SK-N-SH (cell line): ENCODE results near the gene OLFML1. TPM values are rescaled to one million over a fixed set of nuclear protein-coding genes. Genes with fewer than 3 reads are reported as not detected.

ENCODE experiments used
- CTCF ChIA-PET: fragments of 300-600, 350-600 bp; formaldehyde crosslinking; extraction: SDS; loops from one replicate; lab custom pipeline; 2021; lab: Yijun Ruan, JAX
- POLR2A ChIA-PET: fragments of 350-600 bp; sonication (Branson Sonifier 250); formaldehyde crosslinking; extraction: SDS; loops from one replicate; lab custom pipeline; 2020; ENCODE audit warnings: antibody characterized with exemption, inconsistent platforms; lab: Yijun Ruan, JAX
- DNase-seq: peaks from one replicate; pipeline ENCODE4 v3.0.0; 2012
- H2AFZ ChIP-seq: fragments of 200-600 bp; sonication (generic); 2 replicates; pipeline ENCODE4 v1.8.1; 2016; ENCODE audit warnings: antibody characterized with exemption, mild to moderate bottlenecking, low read depth
- H3F3A ChIP-seq: fragments of 200-600 bp; sonication (generic); replicated peaks from 2 replicates; pipeline ENCODE3; 2016; ENCODE audit warnings: antibody characterized with exemption, mild to moderate bottlenecking; ENCODE audit not compliant: insufficient read depth
- H3K27ac ChIP-seq, 2 experiments: fragments of 200-500 bp in 1 of 2; fragments of 200-600 bp in 1 of 2; sonication (Bioruptor generic) in 1 of 2; sonication (generic), shearing (Covaris generic) in 1 of 2; 2 replicates each; pipeline versions ENCODE4 v1.5.1 to v1.6.1; 2014 to 2016; ENCODE audit warnings: low read depth in 2 of 2, inconsistent platforms in 1 of 2, low read length in 1 of 2, mild to moderate bottlenecking in 1 of 2, mixed read lengths in 1 of 2
- H3K27me3 ChIP-seq: fragments of 200-600 bp; sonication (generic), shearing (Covaris generic); 2 replicates; pipeline ENCODE4 v1.6.1; 2016; ENCODE audit warnings: mixed run types; ENCODE audit not compliant: insufficient read depth
- H3K36me3 ChIP-seq, 2 experiments: fragments of 200-500 bp in 1 of 2; fragments of 200-600 bp in 1 of 2; sonication (Bioruptor generic) in 1 of 2; sonication (generic) in 1 of 2; replicated peaks in 1 of 2; 2 replicates each; pipeline versions ENCODE3 to v1.5.1; 2014 to 2016; ENCODE audit warnings: low read length in 1 of 2, mild to moderate bottlenecking in 1 of 2; ENCODE audit not compliant: insufficient read depth in 2 of 2, control insufficient read depth in 1 of 2
- H3K4me1 ChIP-seq, 2 experiments: fragments of 200-500 bp in 1 of 2; fragments of 200-600 bp in 1 of 2; sonication (Bioruptor generic) in 1 of 2; sonication (generic), shearing (Covaris generic) in 1 of 2; 2 replicates each; pipeline versions ENCODE4 v1.5.1 to v1.6.1; 2014 to 2016; ENCODE audit warnings: low read depth in 1 of 2, low read length in 1 of 2, mixed run types in 1 of 2; ENCODE audit not compliant: insufficient read depth in 2 of 2, control insufficient read depth in 1 of 2
- H3K4me2 ChIP-seq: fragments of 200-600 bp; sonication (generic), shearing (Covaris generic); 2 replicates; pipeline ENCODE4 v1.6.1; 2017; ENCODE audit warnings: mixed run types
- H3K4me3 ChIP-seq, 2 experiments: fragments of 200-500 bp in 1 of 2; fragments of 200-600 bp in 1 of 2; sonication (Bioruptor generic) in 1 of 2; sonication (generic), shearing (Covaris generic) in 1 of 2; 2 replicates each; pipeline versions ENCODE4 v1.5.1 to v1.8.1; 2014 to 2016; ENCODE audit warnings: low read depth in 2 of 2, inconsistent platforms in 1 of 2, low read length in 1 of 2, mild to moderate bottlenecking in 1 of 2, mixed read lengths in 1 of 2, moderate library complexity in 1 of 2
- H3K79me2 ChIP-seq: fragments of 200-600 bp; sonication (generic); 2 replicates; pipeline ENCODE4 v1.8.1; 2017; ENCODE audit warnings: mild to moderate bottlenecking; ENCODE audit not compliant: insufficient read depth
- H3K9ac ChIP-seq: fragments of 200-600 bp; sonication (generic); 2 replicates; pipeline ENCODE4 v1.6.1; 2017; ENCODE audit warnings: mixed run types
- H3K9me2 ChIP-seq: fragments of 200-600 bp; sonication (generic); 2 replicates; pipeline ENCODE4 v1.6.1; 2017; ENCODE audit warnings: mixed run types
- H3K9me3 ChIP-seq: fragments of 200-600 bp; sonication (generic); 2 replicates; pipeline ENCODE4 v1.6.1; 2017; ENCODE audit warnings: mixed run types, mild to moderate bottlenecking, moderate library complexity
- H4K20me1 ChIP-seq: fragments of 200-600 bp; sonication (generic); 2 replicates; pipeline ENCODE4 v1.6.1; 2017; ENCODE audit warnings: mild to moderate bottlenecking, mixed run types; ENCODE audit not compliant: insufficient read depth
- CHD2 ChIP-seq: fragments of 150-350 bp; IDR thresholded peaks from 2 replicates; pipeline ENCODE4 v1.6.1; 2018; ENCODE audit warnings: low read length; ENCODE audit not compliant: partially characterized antibody
- CTCF ChIP-seq: fragments of 200-600 bp; sonication (generic); IDR thresholded peaks from 2 replicates; pipeline ENCODE4 v1.6.1; 2017; ENCODE audit warnings: antibody characterized with exemption, mild to moderate bottlenecking, moderate library complexity
- ELF1 ChIP-seq: IDR thresholded peaks from 2 replicates; pipeline ENCODE4 v1.4.0; 2012
- EP300 ChIP-seq, 2 experiments: IDR thresholded peaks; 2 replicates each; pipeline versions ENCODE4 v1.4.0 to v1.6.1; 2012; ENCODE audit warnings: borderline replicate concordance in 1 of 2, low read depth in 1 of 2, low read length in 1 of 2
- FOXJ3 ChIP-seq: sonication (generic); formaldehyde crosslinking; IDR thresholded peaks from 2 replicates; pipeline ENCODE4 v1.5.1; 2020; ENCODE audit warnings: mild to moderate bottlenecking, missing genetic modification reagents
- FOXM1 ChIP-seq: IDR thresholded peaks from 2 replicates; pipeline ENCODE4 v1.4.0; 2012; ENCODE audit warnings: low read depth, mild to moderate bottlenecking
- GABPA ChIP-seq: IDR thresholded peaks from 2 replicates; pipeline ENCODE4 v1.4.0; 2012; ENCODE audit warnings: low read depth, mild to moderate bottlenecking
- MXI1 ChIP-seq: IDR thresholded peaks from 2 replicates; pipeline ENCODE4 v1.6.1; 2012; ENCODE audit warnings: mild to moderate bottlenecking, low read depth, low read length, improper control_type of control experiment
- NFIC ChIP-seq: IDR thresholded peaks from 2 replicates; pipeline ENCODE4 v1.4.0; 2012; ENCODE audit warnings: borderline replicate concordance
- NRF1 ChIP-seq: IDR thresholded peaks from 2 replicates; pipeline ENCODE4 v1.6.1; 2012; ENCODE audit warnings: low read depth, mild to moderate bottlenecking, low read length
- REST ChIP-seq: IDR thresholded peaks from 2 replicates; pipeline ENCODE4 v1.6.1; 2012; ENCODE audit warnings: mild to moderate bottlenecking, low read depth, low read length, moderate library complexity
- RXRA ChIP-seq: IDR thresholded peaks from 2 replicates; pipeline ENCODE4 v1.4.0; 2012; ENCODE audit warnings: low read depth, mild to moderate bottlenecking, borderline replicate concordance
- SIN3A ChIP-seq: IDR thresholded peaks from 2 replicates; pipeline ENCODE4 v1.6.1; 2012; ENCODE audit warnings: low read depth, mild to moderate bottlenecking, low read length, moderate library complexity, borderline replicate concordance
- TEAD4 ChIP-seq: IDR thresholded peaks from 2 replicates; pipeline ENCODE4 v1.4.0; 2012; ENCODE audit warnings: mild to moderate bottlenecking, borderline replicate concordance; ENCODE audit not compliant: insufficient read depth
- YY1 ChIP-seq: IDR thresholded peaks from 2 replicates; pipeline ENCODE4 v1.4.0; 2012; ENCODE audit warnings: low read depth, mild to moderate bottlenecking
- ZBTB33 ChIP-seq: IDR thresholded peaks from 2 replicates; pipeline ENCODE4 v1.4.0; 2012; ENCODE audit warnings: low read depth, borderline replicate concordance
- WGBS: methylation state at CpG from one replicate; pipeline ENCODE4 v1.1.6; 2017; ENCODE audit warnings: low lambda C conversion rate; 5-methylcytosine and 5-hydroxymethylcytosine counted together
- polyA plus RNA-seq, 3 experiments: library from polyadenylated mRNA; depleted of rRNA; stranded (reverse); fragments of >200 nt; gene quantifications; 2 replicates each; pipeline ENCODE4 v1.2.3, GENCODE V29; 2012
- TF ChIP-seq, protein P1 (sequence below): fragments of 150-350 bp; IDR thresholded peaks from 2 replicates; pipeline ENCODE4 v1.6.1; 2017; ENCODE audit warnings: antibody characterized with exemption, low read length, low read depth, borderline replicate concordance
- TF ChIP-seq, protein P2 (sequence below): IDR thresholded peaks from 2 replicates; pipeline ENCODE4 v1.4.0; 2012; ENCODE audit warnings: low read depth
- TF ChIP-seq, protein P3 (sequence below): IDR thresholded peaks from 2 replicates; pipeline ENCODE4; 2012

The OLFML1 gene
- polyA plus RNA-seq, 1 of the 3 experiments (the other 2 are of a cell fraction) = not detected

- Histone ChIP-seq H3K79me2 (no peaks in the 10 kb centered on the region), H3K4me3 (no peak overlapping the region), H3K4me1 (peaks cover 0 to 2% of the 10 kb centered on the region in 2 experiments; a peak in 1 of 4 replicates), H3K9me3 (no peaks in the 10 kb centered on the region), H3K9ac (no peak overlapping the region), H3K9me2 (no peaks in the 10 kb centered on the region), H3F3A (no peaks in the 10 kb centered on the region), H3K4me2 (no peak overlapping the region), H3K36me3 (no peaks in the 10 kb centered on the region), H2AFZ (no peak overlapping the region), H3K27me3 (no peaks in the 10 kb centered on the region), H3K27ac (no peak overlapping the region), H4K20me1 (no peaks in the 10 kb centered on the region)
- TF ChIP-seq CTCF = no peak
- TF ChIP-seq, protein P1, sequence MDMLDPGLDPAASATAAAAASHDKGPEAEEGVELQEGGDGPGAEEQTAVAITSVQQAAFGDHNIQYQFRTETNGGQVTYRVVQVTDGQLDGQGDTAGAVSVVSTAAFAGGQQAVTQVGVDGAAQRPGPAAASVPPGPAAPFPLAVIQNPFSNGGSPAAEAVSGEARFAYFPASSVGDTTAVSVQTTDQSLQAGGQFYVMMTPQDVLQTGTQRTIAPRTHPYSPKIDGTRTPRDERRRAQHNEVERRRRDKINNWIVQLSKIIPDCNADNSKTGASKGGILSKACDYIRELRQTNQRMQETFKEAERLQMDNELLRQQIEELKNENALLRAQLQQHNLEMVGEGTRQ = no peak
- no peak for TF ChIP-seq RXRA
- no peak for TF ChIP-seq GABPA
- TF ChIP-seq TEAD4 = no peak
- TF ChIP-seq, protein P2, sequence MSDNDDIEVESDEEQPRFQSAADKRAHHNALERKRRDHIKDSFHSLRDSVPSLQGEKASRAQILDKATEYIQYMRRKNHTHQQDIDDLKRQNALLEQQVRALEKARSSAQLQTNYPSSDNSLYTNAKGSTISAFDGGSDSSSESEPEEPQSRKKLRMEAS = no peak
- no peak for TF ChIP-seq FOXJ3 (CRISPR knock-in tag)
- TF ChIP-seq EP300 (IDR thresholded peaks at IDR 0.05; ENCODE audit: borderline replicate concordance in 1 of 2, low read depth in 1 of 2, low read length in 1 of 2) = no peak
- TF ChIP-seq, protein P3, sequence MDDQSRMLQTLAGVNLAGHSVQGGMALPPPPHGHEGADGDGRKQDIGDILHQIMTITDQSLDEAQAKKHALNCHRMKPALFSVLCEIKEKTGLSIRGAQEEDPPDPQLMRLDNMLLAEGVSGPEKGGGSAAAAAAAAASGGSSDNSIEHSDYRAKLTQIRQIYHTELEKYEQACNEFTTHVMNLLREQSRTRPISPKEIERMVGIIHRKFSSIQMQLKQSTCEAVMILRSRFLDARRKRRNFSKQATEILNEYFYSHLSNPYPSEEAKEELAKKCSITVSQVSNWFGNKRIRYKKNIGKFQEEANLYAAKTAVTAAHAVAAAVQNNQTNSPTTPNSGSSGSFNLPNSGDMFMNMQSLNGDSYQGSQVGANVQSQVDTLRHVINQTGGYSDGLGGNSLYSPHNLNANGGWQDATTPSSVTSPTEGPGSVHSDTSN = no peak
- TF ChIP-seq MXI1 = no peak
- no peak for TF ChIP-seq ZBTB33
- no peak for TF ChIP-seq ELF1
- TF ChIP-seq REST = no peak
- TF ChIP-seq CHD2 = no peak
- TF ChIP-seq NRF1 = no peak
- no peak for TF ChIP-seq YY1
- TF ChIP-seq SIN3A = no peak
- TF ChIP-seq FOXM1 = no peak
- TF ChIP-seq NFIC = no peak
- 39% methylated on average over 3 of the region's 3 CpGs for WGBS
- CTCF ChIA-PET = interaction anchor here (1.2 to 1.9 kb wide), 2 partner anchors 13 to 87 kb away, joined by 3 to 4 read pairs; no protein-coding TSS in a partner anchor
- DNase-seq = no peak
- POLR2A ChIA-PET = no interaction called here
Observed at GRCh38 chr11:7484131-7484530, 1.2 kb upstream of the OLFML1 start.
